ENCODE measurements around the gene CACNG3. TPM values are rescaled to one million over a fixed set of nuclear protein-coding genes. Genes with fewer than 3 reads are reported as not detected.
"Not testable (repeated sequence)": the region's sequence is repeated elsewhere in the genome, so short reads cannot be mapped to it uniquely, and the experiment has no call there.

CACNG3 gene
- total RNA-seq, result not detected

DNA sequence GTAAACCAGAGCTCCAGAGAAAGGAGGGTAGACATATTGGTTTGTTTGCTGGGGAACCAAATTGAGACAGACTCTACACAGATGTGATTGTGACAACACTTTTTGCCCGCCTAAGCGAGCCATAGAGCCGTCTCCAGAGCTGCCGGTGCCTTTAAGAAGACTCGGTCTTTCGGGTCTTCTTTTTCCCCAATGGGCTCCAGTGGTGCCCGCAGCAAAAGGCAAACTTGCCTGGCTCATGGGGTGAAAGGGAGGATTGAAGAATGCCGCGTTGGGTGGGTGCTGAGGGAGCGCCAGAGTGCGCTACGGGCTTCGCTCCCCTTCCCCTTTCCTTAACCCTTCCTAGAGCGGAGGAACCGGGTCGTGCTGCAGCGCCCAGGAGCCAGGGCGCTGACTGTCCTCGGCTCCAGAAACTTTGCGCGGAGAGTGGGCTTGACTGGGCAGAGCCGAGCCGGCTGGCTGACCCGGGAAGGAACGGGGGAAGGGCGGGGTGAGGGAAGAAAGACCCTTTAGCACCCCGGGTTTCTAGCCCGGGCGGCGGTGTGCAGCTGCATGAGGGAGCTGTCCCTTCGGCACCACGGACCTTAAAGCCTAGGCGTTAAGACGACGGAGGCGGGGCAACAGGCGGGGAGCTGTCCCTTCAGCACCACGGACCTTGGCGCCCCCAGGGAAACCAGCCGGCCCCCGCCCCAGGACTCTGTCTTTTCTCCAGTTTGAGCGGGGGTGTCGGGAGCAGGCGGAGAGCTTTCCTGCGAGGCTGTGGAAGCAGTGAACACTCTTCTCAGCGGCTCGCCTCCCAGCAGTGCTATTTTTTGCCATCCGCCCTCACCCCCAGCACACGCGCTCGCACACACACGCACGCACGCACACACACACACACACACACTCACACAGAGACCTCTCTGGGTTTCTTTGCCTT is at the start of gene CACNG3:
Gene CACNG3, plus strand, starts transcription at position 880 of the 916 bp plus-strand sequence. CDS start 420 bp downstream, outside the sequence.
- no peak within 1 kb of the TSS for H3K27ac Mint-ChIP-seq
- peak; percentile 49 to 88 for ATAC-seq
- H3K36me3 Mint-ChIP-seq, result no peaks in the 10 kb centered on the region
- peak in 1 of 2 donors; percentile 70 for DNase-seq (ENCODE audit: low spot score in 2 of 2)
- no peaks in the 10 kb centered on the region for H3K9me3 Mint-ChIP-seq

DNA sequence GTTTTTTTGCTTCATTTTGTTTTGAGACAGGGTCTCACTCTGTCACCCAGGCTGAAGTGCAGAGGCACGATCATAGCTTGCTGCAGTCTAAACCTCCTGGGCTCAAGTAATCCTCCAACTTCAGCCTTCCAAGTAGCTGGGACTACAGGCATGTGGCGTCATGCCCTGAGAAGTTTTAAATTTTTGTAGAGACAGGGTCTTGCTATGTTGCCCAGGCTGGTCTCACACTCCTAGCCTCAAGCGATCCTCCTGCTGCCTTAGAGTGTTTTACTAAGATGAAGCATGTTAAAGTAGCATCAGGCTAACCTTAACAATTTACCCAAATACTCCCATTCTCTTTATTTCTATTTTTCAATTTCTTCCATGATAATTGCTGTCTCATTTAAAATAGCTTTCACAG is 49.2 kb upstream of the CACNG3 start:
- Mint-ChIP-seq H3K27ac (peak overlapping the region in 1 of 2 donors; percentile 10), H3K9me3 (no peaks in the 10 kb centered on the region), H3K36me3 (peaks cover 4 to 6% of the 10 kb centered on the region in 2 donors)
- no peak for DNase-seq (ENCODE audit: low spot score in 2 of 2)
- no peak for ATAC-seq

DNA sequence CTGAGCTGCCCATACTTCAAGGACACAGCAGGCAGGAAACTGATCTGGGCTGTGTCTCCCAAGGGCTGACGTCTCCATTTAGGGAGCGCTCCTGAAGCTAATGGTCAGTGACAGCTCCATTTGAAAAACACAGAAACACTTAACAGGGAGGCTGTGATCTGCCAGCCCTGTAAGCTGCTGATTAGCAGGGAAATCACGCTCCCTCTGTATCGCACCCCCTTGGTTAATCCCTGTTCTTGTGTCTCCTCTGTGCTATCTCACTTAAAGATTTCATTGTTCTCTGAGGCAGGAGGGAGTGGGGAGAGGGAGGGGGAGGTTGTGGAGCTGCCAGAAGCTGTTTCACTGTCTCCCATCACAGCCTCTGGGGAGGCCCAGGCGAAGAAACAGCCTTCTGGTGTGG is 47.4 kb upstream of the CACNG3 start:
- DNase-seq (ENCODE audit: low spot score in 2 of 2) (no peak), ATAC-seq (no peak)
- Mint-ChIP-seq H3K27ac (no peak overlapping the region), H3K9me3 (no peaks in the 10 kb centered on the region), H3K36me3 (peaks cover 0 to 4% of the 10 kb centered on the region in 2 donors)

DNA sequence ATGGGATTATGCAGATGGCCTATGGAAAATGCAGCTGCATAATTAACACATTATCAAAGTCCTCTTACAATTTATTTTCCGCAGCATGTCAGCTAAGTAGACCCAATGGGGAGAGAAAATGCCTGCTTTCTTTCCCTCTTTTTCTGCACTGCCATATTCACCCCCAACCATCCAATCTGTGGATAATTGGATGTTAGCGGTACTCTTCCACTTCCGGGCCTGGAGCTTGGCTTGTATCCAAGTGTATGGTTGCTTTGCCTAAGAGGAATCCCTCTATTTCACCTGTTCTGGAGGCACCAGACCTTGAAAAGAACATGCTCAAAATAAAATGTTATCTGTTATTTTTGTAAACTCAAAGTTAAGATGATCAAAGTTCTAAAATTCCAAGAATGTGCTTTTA is 41.1 kb upstream of the CACNG3 start:
- ATAC-seq, result no peak
- Mint-ChIP-seq H3K9me3 (peaks cover 0 to 5% of the 10 kb centered on the region in 2 donors), H3K36me3 (peaks cover 27 to 29% of the 10 kb centered on the region in 2 donors), H3K27ac (no peak overlapping the region)
- no peak for DNase-seq (ENCODE audit: low spot score in 2 of 2)

DNA sequence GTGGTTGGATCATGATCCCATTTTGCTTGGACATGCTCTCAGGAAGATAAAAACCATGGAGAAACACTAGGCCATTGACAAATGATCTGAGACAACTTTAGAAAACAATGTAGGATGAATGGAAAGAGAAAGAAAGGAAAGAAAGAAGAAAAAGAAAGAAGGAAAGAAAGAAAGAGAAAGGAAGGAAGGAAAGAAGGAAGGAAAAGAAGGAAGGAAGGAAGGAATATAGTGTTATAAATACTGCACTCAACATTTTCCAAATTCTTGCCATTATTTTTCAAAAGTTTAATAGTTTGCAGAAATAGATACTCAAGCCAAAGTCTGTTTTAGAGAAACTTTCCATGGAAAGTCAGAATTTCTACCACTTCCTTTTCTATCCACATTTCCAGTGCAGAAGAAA is 39.2 kb upstream of the CACNG3 start:
- ATAC-seq (no peak), DNase-seq (ENCODE audit: low spot score in 2 of 2) (no peak)
- Mint-ChIP-seq H3K9me3 (peaks cover 0 to 9% of the 10 kb centered on the region in 2 donors), H3K27ac (peak overlapping the region in 1 of 2 donors; percentile 59), H3K36me3 (peaks cover 26 to 40% of the 10 kb centered on the region in 2 donors)

DNA sequence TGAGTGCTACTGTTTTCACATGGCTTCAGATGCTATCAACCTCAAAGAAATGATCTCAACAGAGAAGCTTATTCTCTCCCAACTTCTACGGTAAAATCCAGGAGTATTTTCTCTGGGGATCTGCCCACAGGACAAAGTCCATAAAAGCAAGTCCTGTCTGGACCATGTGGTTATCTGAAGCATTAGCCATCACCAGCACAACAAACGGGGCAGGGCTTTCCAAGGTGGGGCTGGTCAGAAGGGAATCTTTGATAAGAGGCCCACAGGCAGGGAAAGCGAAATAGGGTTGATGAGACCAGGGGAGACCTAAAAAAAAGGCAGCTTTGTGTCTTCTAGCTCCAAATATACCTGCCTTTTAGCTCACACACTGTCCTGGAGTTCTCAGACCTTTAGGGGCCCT is 38.7 kb upstream of the CACNG3 start:
- ATAC-seq (no peak), DNase-seq (ENCODE audit: low spot score in 2 of 2) (no peak)
- H3K9me3 Mint-ChIP-seq, result peaks cover 0 to 12% of the 10 kb centered on the region in 2 donors
- peak overlapping the region in 1 of 2 donors; percentile 59 for H3K27ac Mint-ChIP-seq
- peaks cover 26 to 41% of the 10 kb centered on the region in 2 donors for H3K36me3 Mint-ChIP-seq

DNA sequence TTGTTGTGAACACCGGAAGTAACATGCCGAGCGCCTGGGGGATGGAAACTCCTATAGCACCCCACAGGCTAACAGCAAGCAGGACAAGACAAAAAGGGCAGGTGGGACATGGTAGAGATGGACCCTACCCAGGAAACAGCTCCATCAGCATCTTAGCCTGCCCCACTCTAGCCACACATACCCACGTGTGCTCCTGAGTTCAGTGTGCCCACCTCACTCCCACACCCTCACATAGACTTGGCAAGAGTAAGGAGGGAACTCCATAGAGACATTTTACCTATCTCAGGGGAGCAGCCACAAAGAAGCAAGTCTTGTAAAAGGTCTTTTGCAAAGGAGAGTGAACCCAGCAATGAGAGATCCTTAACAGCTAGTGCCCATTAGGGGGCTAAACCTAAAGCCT is 37.8 kb upstream of the CACNG3 start:
- peaks cover 26 to 41% of the 10 kb centered on the region in 2 donors for H3K36me3 Mint-ChIP-seq
- H3K9me3 Mint-ChIP-seq, result peaks cover 0 to 13% of the 10 kb centered on the region in 2 donors
- peak overlapping the region in 1 of 2 donors; percentile 16 for H3K27ac Mint-ChIP-seq
- ATAC-seq, result no peak
- DNase-seq (ENCODE audit: low spot score in 2 of 2), result no peak

DNA sequence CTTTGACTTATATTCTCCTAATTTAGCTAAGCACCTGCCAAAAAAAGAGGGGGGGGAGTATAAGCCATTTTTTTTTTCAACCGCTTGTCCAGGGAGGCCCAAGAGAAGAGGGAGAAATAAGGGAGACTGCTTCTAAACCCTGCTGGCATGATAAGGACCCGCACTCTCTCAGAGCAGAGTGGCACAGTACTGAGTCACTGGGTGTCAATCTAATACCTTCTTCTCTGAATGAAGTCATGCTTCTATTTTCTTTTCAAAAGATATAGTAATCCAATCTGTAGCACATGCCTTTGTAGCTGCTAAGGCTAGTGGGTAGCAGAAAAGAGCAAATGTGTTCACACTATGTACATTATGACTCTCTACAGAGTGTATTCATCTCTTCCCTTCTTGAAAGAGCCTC is 34.9 kb upstream of the CACNG3 start:
- peak in 1 of 2 donors; percentile 47 for ATAC-seq

DNA sequence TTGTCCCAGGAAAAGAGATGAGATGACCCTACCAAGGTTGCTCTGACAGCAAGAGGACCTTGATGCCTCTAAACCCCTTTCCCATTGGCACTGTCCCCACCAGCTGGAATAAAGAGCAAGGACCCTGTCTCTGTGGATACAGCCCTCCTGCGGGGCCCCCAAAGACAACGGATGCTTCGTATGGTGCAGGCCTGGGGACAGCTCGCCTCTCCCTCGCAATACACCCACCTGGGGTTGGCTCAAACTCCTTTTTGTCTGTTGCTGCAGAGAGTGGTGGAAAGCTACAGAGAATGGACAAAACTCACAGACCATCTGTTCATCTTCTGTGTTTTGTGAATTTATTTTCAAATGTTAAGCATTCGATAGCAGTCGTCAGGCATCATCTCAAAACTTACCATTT is 27.6 kb upstream of the CACNG3 start:
- Mint-ChIP-seq H3K36me3 (no peaks in the 10 kb centered on the region), H3K9me3 (peaks cover 0 to 5% of the 10 kb centered on the region in 2 donors), H3K27ac (no peak overlapping the region)
- ATAC-seq, result no peak
- DNase-seq (ENCODE audit: low spot score in 2 of 2), result no peak

More for the DNA sequence above, 34.9 kb upstream of the CACNG3 start:
- H3K36me3 Mint-ChIP-seq, result peaks cover 15 to 30% of the 10 kb centered on the region in 2 donors
- no peak for DNase-seq (ENCODE audit: low spot score in 2 of 2)
- peaks cover 0 to 21% of the 10 kb centered on the region in 2 donors for H3K9me3 Mint-ChIP-seq
- H3K27ac Mint-ChIP-seq, result no peak overlapping the region

DNA sequence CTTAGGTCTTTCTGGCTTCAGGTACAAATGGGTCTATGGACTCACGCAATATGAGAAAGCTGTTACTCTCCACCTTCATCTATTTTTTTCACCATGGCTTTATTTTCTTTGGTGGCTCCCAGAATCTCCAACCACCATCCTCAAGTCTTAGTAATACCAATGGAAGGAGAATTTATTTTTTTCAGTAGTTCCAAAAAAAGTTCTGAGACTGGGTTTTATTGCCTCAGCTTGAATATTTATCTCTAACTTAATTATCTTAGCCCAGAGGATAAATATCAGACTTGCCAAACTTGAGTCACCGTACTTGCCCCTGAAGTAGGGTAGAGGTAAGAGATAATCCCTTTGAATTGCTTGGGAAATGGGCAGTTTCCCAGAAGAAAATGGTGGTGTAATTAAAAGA is 23.2 kb upstream of the CACNG3 start:
- Mint-ChIP-seq H3K27ac (no peak overlapping the region), H3K9me3 (peaks cover 0 to 8% of the 10 kb centered on the region in 2 donors), H3K36me3 (peaks cover 0 to 5% of the 10 kb centered on the region in 2 donors)
- no peak for ATAC-seq
- no peak for DNase-seq (ENCODE audit: low spot score in 2 of 2)

DNA sequence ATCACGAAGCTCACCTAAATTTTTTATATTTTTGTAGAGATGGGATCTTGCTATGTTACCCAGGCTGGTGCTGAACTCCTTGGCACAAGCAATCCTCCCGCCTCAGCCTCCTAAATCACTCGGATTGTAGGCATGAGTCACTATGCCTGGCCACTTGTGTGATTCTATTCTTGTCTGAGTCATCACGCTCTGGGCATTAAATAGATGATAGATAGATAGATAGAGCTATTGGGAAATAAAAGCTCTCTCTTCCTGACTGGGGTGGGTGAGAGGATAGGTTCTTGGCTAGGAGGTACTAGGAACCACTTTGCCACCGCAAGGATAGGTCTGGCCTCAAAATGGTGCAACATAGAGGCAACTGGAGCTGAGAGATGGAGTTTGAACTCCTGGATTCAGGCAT is 21.4 kb upstream of the CACNG3 start:
- ATAC-seq (no peak), DNase-seq (ENCODE audit: low spot score in 2 of 2) (no peak)
- Mint-ChIP-seq H3K9me3 (peaks cover 13 to 25% of the 10 kb centered on the region in 2 donors), H3K27ac (no peak overlapping the region), H3K36me3 (peaks cover 15 to 18% of the 10 kb centered on the region in 2 donors)

DNA sequence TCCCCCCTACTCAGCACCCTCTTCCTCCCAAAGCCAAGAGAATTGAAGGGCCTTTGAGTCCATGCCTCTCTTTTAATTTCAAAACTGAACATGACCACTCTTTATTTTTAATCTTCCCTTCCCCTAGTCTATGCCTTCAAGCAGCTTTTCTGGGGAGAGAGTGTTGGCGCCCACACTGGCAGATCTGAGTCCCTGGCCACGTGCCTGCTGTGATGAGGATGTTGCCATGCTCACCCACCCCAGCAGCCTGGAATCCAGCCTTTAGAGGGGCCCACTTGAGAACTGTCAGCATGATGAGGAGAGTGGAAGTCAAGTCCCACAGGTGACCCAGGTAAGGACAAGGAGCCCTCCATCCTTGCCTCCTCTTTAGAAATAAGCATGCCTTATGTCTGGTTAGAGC is 20.3 kb upstream of the CACNG3 start:
- H3K9me3 Mint-ChIP-seq, result peaks cover 13 to 29% of the 10 kb centered on the region in 2 donors
- DNase-seq (ENCODE audit: low spot score in 2 of 2), result no peak
- ATAC-seq, result no peak
- peaks cover 15 to 18% of the 10 kb centered on the region in 2 donors for H3K36me3 Mint-ChIP-seq
- H3K27ac Mint-ChIP-seq, result no peak overlapping the region

DNA sequence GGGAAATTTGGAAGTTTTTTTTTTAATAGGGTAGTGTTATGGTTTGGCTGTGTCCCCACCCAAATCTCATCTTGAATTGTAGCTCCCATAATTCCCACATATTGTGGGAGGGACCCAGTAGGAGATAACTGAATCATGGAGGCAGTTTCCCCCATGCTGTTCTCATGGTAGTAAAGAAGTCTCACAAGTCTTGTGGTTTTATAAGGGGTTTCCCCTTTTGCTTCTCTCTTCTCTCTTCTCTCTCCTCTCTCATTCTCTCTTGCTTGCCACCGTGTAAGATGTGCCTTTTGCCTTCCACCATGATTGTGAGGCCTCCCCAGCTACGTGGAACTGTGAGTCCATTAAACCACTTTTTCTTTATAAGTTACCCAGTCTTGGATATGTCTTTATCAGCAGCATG is 17.3 kb upstream of the CACNG3 start:
- DNase-seq (ENCODE audit: low spot score in 2 of 2); H3K27ac Mint-ChIP-seq: not testable (repeated sequence)
- Mint-ChIP-seq H3K36me3 (peaks cover 15 to 18% of the 10 kb centered on the region in 2 donors), H3K9me3 (peaks cover 13 to 29% of the 10 kb centered on the region in 2 donors)
- ATAC-seq, result peak in 1 of 2 donors; percentile 70

DNA sequence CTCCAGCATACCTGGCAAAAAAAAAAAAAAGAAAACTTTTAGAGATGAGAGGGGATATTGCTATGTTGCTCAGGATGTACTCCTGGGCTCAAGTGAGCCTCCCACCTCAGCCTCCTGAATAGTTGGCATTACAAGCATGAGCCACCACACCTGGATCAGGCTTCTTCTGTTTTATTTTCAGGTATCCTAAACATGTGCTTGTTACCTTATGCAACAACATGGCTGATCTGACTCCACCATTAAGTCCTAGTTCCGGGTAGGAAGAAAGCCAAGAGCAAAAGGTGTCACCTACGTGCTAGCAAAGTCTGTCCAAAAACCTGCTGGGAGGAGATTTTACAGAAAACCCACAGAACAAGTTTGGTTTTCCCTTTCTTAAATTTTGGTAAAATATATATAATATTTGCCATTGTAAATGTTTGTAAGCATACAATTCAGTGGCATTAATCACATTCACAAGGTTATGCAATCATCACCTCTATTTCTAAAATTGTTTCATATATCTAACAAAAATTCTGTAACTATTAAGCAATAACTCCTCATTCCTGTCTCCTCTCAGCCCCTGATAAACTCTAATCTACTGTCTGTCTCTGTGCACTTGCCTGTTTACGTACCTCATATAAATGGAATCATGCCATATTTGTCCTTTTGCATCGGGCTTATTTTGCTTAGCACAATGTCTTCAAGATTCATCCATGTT is 9.1 kb upstream of the CACNG3 start:
- ATAC-seq, result no peak
- Mint-ChIP-seq H3K9me3 (peaks cover 0 to 4% of the 10 kb centered on the region in 2 donors), H3K36me3 (no peaks in the 10 kb centered on the region), H3K27ac (no peak overlapping the region)
- DNase-seq (ENCODE audit: low spot score in 2 of 2), result no peak

DNA sequence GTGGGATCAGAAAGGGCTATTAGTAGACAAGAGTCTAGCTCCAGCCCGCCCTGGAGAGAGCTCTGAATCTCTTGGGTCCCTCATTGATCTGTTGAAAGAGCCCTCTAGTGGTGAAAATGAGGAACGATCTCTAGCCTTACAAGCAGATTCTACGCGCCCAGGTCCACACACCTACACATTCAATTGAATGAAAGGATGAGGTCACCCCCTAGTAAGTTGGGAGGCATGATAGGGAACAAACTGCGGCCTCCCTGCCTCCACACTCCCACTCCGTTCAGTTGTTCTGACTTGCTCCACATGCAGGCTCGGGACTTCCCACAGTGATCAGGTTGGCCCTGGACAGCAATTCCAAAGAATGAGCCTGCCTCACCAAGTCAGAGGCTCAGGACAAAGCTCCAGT is 2.9 kb upstream of the CACNG3 start:
- no peak overlapping the region for H3K27ac Mint-ChIP-seq
- peak in 1 of 2 donors; percentile 41 for DNase-seq (ENCODE audit: low spot score in 2 of 2)
- no peaks in the 10 kb centered on the region for H3K9me3 Mint-ChIP-seq
- peak; percentile 76 to 80 for ATAC-seq
- H3K36me3 Mint-ChIP-seq, result no peaks in the 10 kb centered on the region

DNA sequence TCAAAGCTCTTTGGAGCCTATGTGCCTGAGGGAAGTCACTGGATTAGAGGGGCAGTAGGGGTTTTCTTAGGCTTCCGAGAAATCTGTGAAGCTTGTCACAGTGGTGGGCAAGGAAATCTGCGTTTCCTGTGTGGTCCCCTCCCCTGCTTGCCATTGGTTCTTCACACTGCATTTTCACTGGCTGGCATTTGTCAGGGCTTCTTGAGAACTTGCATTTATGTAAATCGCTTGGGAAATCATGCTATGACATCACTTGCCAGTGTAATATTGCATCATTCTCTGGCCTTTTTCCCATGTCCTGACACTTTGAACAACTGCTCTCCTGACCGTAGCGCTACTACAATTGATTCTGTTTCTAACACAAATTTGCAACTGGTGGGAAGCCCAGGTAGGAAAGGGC is 1.8 kb downstream of the CACNG3 start:
- Mint-ChIP-seq H3K27ac (no peak overlapping the region), H3K9me3 (no peaks in the 10 kb centered on the region), H3K36me3 (no peaks in the 10 kb centered on the region)
- no peak for DNase-seq (ENCODE audit: low spot score in 2 of 2)
- ATAC-seq, result no peak

DNA sequence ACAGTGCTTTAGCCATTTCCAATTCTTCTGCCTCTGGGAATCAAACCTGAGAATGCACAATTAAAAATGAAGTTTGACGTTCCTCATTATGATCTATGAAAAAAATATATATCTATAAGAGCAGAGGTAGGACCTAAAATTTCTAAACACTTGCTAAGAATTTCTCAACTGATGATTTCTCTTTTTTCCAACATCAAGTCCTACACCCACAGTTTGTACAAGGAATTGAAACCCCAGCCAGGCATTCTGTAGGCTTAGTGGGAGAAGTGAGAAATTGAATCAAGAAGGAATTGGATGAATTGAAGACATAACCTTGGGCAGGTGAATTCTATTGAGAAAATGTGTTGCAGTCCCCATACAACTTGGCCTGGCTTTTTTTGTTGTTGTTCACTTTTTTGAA is 2.7 kb downstream of the CACNG3 start:
- H3K9me3 Mint-ChIP-seq, result no peaks in the 10 kb centered on the region
- DNase-seq (ENCODE audit: low spot score in 2 of 2) (no peak), ATAC-seq (no peak)
- no peak overlapping the region for H3K27ac Mint-ChIP-seq
- H3K36me3 Mint-ChIP-seq, result no peaks in the 10 kb centered on the region
